HG03521 (cell line): ENCODE measurements around the gene CD1C.
"Not testable (repeated sequence)": the region's sequence is repeated elsewhere in the genome, so short reads cannot be mapped to it uniquely, and the experiment has no call there.

Experiments used
- ATAC-seq: cut with Tn5 transposase; IDR thresholded peaks from one replicate; pipeline ENCODE4 v1.9.1; 2021; ENCODE audit warnings: mild to moderate bottlenecking, moderate library complexity; ENCODE audit not compliant: unreplicated experiment

CD1C gene

DNA sequence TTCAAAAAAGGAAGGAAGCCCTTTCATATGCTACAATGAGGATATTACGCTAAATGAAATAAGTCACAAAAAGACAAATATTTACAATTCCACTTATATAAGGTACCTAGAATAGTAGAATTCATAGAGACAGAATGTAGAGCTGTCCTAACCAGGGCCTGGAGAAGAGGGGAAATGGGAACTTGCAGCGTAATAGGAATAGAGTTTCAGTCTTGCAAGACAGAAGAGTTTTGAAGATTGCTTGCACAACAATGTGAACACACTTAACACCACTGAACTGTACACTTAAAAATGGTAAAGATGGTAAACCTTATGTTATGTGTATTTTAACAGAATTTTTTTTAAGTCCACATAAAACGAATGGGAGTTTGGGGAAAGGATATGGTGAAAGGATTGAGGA, 38.7 kb downstream of the CD1C start:
- no peak for ATAC-seq

DNA sequence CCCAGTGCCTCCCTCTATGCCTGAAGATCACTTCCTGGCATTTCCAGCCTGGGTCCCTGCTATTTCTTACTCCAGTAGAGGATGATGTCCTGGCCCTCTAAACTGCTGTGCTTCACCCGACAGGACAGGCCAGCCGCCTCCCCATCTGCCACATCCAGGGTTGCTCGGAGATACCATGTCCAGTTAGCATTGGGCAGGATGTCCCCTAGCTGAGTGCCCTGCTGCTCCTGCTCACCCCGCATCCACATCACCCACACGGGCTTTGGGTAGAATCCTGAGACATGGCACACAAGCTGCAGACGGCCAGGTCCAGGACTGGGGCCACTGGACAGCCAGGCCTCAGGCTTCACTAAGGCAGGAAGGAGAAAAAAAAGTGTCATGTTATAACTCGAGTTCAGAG, 39.6 kb downstream of the CD1C start:
- ATAC-seq = no peak

DNA sequence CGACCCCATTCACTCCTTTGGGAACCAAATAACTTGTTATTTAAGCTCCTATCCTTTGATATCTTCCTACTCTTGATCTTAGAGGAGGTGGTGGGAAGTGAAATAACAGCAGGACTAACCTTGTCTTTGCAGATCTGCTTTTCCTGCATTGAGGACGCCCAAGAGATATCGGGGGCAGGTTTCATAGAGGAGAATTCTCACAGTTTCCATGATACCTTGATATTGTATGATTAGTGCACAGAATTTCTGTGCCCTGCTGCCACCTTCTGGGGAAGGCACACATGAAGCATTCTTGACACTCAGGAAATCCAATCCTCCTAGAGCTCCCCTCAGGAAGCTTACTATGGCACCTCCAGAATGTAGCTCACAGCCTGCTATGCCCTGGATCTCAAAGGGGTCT, 40.0 kb downstream of the CD1C start:
- no peak for ATAC-seq

DNA sequence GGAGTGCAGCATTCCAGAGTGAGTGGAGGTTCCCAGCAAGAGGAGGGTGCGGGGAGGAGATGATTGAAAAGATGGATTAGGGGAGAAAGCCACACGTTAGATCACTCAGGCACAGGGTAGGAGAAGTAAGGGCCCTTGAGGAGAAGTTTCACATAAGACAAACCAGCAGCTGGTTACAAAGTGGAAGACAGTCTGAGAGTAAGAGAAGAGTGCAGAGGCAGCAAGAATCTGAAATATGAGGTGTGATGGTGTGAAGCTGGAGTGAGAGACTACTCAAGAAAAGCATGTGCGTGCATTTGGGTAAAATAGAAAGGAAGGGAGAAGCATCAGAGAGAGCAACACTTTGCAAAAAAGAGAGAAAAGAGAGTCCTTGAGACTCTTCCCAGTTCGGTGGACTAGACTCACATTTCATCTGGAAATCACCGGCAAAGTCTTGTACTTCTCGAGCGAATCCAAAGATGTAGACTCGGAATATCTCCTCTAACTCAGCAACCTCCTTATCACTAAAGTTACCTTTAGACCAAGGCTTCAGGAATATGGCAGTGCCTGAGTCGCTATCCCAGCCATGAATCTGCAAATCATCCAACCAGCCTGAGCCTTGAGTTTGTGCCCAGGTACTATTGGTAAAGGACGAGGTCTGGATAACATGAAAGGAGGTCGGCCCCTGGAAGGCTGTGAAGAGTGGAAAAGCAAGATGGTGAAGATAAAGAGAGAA, 40.8 kb downstream of the CD1C start:
- no peak for ATAC-seq

DNA sequence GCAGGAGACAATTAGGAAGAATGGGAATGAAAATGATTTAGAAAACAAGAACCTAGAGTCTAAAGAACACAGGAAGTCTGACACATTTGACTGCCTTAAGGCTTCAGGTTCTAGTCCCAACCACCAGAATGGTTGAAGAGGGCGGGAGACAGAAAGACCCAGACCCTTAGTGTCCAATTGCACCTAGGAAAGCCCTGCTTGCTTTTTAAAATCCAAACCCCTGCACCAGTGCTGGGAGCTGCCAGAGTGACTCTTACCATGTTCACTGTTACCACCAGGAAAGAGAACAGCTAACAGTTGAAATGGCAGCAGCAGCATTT, 41.3 kb downstream of the CD1C start:
- ATAC-seq = no peak

DNA sequence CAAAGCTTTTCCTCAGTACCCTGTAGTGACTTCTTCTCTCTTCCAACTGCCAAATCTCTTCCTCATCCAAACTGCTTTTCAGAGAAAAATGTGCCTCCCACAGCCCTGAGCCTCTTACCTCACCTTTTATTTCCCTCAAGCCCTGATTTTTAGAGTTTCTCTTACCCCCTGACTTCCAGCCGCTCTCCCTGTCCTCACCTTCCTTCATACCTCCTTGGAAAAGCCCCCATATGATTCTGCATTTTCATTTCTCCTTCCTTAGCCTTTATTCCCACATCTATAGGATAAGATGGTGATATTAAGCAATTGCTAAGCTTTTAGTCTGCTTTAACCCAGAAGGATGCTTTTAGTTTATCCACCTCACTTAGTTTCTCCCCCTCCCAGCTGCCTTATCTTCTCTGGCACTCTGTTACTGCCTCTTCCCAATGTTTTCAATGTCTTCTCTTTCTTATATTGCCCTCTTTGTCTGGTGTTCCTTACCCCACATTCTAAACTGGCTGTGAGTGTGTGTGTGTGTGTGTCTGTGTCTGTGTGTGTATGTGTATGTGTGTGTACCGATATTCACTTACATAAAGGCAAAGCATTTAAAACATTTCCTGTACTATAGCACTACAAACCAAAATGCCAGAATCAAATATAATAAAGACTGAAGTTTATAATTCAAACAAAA, 41.9 kb downstream of the CD1C start, which contains the start of gene CD1B:
CD1B (minus strand) TSS at position 51 of the 670 bp plus-strand sequence. CDS start 108 bp downstream, outside the sequence.
- ATAC-seq = no peak

DNA sequence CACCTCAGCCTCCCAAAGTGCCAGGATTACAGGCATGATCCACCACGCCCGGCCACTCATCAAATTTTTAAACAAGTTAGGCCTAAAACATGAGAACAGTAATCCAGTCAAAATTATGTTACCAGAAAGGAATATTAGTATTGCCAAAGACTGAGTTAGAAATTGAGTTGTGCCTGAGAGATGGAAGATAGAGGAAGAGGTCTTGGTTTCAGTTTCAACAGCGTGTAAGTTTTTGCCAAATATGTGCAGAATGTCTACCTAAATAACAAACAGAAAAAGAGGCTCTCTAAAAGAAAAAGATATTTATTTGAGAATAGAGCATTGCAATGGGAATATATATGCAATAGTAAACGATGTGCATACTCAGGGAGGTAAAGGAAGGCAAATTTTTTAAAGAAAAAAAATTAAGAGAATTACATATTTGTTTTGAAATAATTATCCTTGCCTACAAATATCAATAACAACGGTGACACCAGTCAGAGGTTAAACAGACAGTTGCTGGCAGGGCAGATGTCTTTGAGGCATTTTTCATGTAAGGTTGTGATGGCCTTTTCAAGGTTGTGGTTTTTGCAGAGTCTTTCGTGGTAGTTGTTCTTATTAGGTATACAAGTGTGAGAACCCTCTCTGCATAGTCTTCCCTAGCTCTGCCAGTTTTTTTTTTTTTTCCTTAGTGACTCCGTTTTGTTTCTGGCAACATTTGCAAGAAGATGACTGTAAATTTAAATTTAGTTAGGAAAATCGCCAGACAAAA, 43.9 kb downstream of the CD1C start:
- ATAC-seq = no peak

DNA sequence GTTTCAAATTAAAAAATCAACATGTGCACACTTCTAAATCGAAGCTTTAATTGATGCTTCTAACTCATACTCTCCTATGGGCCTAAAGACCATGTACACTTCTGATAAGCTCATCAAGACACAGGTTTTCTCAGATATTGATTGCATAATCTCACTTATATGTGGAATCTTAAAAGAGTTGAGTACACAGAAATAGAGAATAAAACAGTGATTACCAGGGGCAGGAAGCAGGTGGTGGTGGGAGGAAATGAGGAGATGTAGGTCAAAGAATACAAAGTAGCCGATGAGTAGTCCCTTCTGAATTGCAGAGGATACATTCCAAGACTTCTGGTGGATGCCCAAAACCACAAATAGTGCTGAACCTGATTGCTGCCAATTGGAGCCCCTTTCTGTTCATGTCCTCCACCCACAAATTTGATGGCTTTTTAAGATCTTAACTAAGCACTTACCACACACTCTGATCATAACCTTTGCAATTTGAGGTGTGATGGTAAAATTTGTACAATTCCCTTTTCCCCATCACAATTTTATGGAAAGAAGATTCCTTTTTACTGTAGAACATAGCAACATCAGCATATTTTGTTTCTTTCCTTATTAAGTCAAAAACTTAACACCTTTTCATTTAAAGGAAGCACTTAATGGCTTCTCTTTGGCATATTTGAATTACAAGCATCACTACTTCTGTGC, 44.9 kb downstream of the CD1C start:
- no peak for ATAC-seq

DNA sequence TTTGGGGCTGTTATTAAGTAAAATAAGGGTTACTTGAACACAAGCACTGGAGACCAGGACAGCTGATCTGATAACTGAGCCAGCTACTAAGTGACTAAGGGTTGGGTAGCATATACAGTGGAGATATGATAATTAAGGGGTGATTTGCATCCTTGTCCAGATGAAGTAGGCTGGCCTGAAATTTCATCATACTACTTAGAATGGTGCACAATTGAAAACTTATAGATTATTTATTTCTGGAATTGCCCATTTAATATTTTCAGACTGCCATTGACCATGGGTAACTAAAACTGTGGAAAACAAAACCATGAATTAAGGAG, 45.5 kb downstream of the CD1C start:
- no peak for ATAC-seq

DNA sequence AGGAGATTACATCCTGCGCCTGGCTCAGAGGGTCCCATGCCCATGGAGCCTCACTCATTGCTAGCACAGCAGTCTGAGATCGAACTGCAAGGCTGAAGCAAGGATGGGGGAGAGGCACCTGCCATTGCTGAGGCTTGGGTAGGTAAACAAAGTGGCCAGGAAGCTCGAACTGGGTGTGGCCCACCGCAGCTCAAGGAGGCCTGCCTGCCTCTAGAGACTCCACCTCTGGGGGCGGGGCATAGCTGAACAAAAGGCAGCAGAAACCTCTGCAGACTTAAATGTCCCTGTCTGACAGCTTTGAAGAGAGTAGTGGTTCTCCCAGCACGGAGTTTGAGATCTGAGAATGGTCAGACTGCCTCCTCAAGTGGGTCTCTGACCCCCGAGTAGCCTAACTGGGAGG, 46.7 kb downstream of the CD1C start:
- ATAC-seq = not testable (repeated sequence)
